WERI-Rb-1 (cell line): ENCODE measurements around the gene PHLDB1.

ENCODE experiments used
- DNase-seq: peaks from one replicate; pipeline ENCODE4 v3.0.0-alpha.2; 2020
- H3K27ac ChIP-seq: fragments of 250-450 bp; sonication (Bioruptor Pico); 2 replicates; pipeline ENCODE4 v1.5.1; 2020; ENCODE audit warnings: mild to moderate bottlenecking, moderate library complexity
- H3K27me3 ChIP-seq: fragments of 250-450 bp; sonication (Bioruptor Pico); 2 replicates; pipeline ENCODE4 v1.5.1; 2021; ENCODE audit warnings: mild to moderate bottlenecking, low read depth, moderate library complexity; ENCODE audit not compliant: insufficient read depth, severe bottlenecking
- H3K36me3 ChIP-seq: fragments of 250-450 bp; sonication (Bioruptor Pico); 2 replicates; pipeline ENCODE4 v1.5.1; 2020; ENCODE audit warnings: mild to moderate bottlenecking, moderate library complexity
- H3K4me3 ChIP-seq: 2 replicates; pipeline ENCODE4 v1.5.1; 2011; ENCODE audit warnings: low read depth, mild to moderate bottlenecking, control low read depth, low read length
- H3K9me3 ChIP-seq: fragments of 250-450 bp; sonication (Bioruptor Pico); 2 replicates; pipeline ENCODE4 v1.5.1; 2021; ENCODE audit warnings: mild to moderate bottlenecking, moderate library complexity; ENCODE audit not compliant: severe bottlenecking
- CTCF ChIP-seq: IDR thresholded peaks from 2 replicates; pipeline ENCODE4 v1.5.1; 2011; ENCODE audit warnings: low read depth, mild to moderate bottlenecking, control low read depth, inconsistent platforms, low read length

PHLDB1 gene

GRCh38 chr11:118691926-118692830 is 84.8 kb downstream of the PHLDB1 start:
- no peak for DNase-seq
- Histone ChIP-seq H3K36me3 (no peaks in the 10 kb centered on the region), H3K27me3 (no peaks in the 10 kb centered on the region), H3K4me3 (no peak overlapping the region), H3K27ac (no peak overlapping the region), H3K9me3 (no peaks in the 10 kb centered on the region)
- TF ChIP-seq CTCF: no peak

- DNase-seq: no peak
- no peak for TF ChIP-seq CTCF
- Histone ChIP-seq H3K27me3 (no peaks in the 10 kb centered on the region), H3K27ac (no peak overlapping the region), H3K4me3 (no peak overlapping the region), H3K36me3 (no peaks in the 10 kb centered on the region), H3K9me3 (no peaks in the 10 kb centered on the region)
These were observed 86.8 kb downstream of the PHLDB1 start for GRCh38 chr11:118694185-118694584.

GRCh38 chr11:118694771-118695170 is 87.4 kb downstream of the PHLDB1 start:
- Histone ChIP-seq H3K9me3 (no peaks in the 10 kb centered on the region), H3K27ac (no peak overlapping the region), H3K36me3 (no peaks in the 10 kb centered on the region), H3K4me3 (no peak overlapping the region), H3K27me3 (no peaks in the 10 kb centered on the region)
- TF ChIP-seq CTCF: no peak
- DNase-seq: no peak

- no peaks in the 10 kb centered on the region for H3K9me3 ChIP-seq
- no peak overlapping the region for H3K4me3 ChIP-seq
- H3K36me3 ChIP-seq: no peaks in the 10 kb centered on the region
- TF ChIP-seq CTCF: no peak
- H3K27me3 ChIP-seq: no peaks in the 10 kb centered on the region
- DNase-seq: no peak
- no peak overlapping the region for H3K27ac ChIP-seq
These were observed 89.3 kb downstream of the PHLDB1 start for GRCh38 chr11:118696673-118697226.

GRCh38 chr11:118697346-118697745 is 89.9 kb downstream of the PHLDB1 start:
- Histone ChIP-seq H3K27me3 (no peaks in the 10 kb centered on the region), H3K4me3 (no peak overlapping the region), H3K27ac (no peak overlapping the region), H3K9me3 (no peaks in the 10 kb centered on the region), H3K36me3 (no peaks in the 10 kb centered on the region)
- TF ChIP-seq CTCF: no peak
- DNase-seq: no peak
